Uterus (tissue), 4 donors: ENCODE results near the gene SEC63. TPM values are rescaled to one million over a fixed set of nuclear protein-coding genes. Genes with fewer than 3 reads are reported as not detected.
"Not testable (repeated sequence)": the region's sequence is repeated elsewhere in the genome, so short reads cannot be mapped to it uniquely, and the experiment has no call there.

Source experiments
- DNase-seq, 2 donors: peaks; one replicate each; pipeline ENCODE4 v3.0.0-alpha.2; 2019 to 2020
- H3K27ac ChIP-seq, 2 donors: fragments of 200-600 bp; sonication (generic); 1 replicate in 1 of 2; 2 replicates in 1 of 2; pipeline ENCODE4 v1.5.1; 2016 to 2018
- H3K27me3 ChIP-seq, 2 donors: fragments of 200-600 bp; sonication (generic); one replicate each; pipeline ENCODE4 v1.5.1; 2018 to 2019; ENCODE audit warnings: control low read depth in 1 of 2
- H3K36me3 ChIP-seq, 2 donors: fragments of 200-600 bp; sonication (generic); one replicate each; pipeline ENCODE4 v1.5.1; 2019; ENCODE audit warnings: control low read depth in 1 of 2
- H3K4me1 ChIP-seq, 2 donors: fragments of 200-600 bp; sonication (generic); one replicate each; pipeline ENCODE4 v1.5.1; 2018 to 2019; ENCODE audit warnings: control low read depth in 1 of 2
- H3K4me3 ChIP-seq, 2 donors: fragments of 200-600 bp; sonication (generic); 1 replicate in 1 of 2; 2 replicates in 1 of 2; pipeline ENCODE4 v1.5.1; 2018 to 2019; ENCODE audit warnings: mild to moderate bottlenecking in 1 of 2
- H3K9me3 ChIP-seq, 2 donors: fragments of 200-600 bp; sonication (generic); one replicate each; pipeline ENCODE4 v1.5.1; 2019; ENCODE audit warnings: control low read depth in 1 of 2
- CTCF ChIP-seq, 4 experiments: fragments of 200-600 bp in 2 of 4; fragments of 450-650 bp in 2 of 4; sonication (generic) in 2 of 4; IDR thresholded peaks; one replicate each; pipeline ENCODE4 v1.5.1; 2016 to 2019; ENCODE audit warnings: antibody characterized with exemption in 4 of 4, mild to moderate bottlenecking in 2 of 4, moderate library complexity in 1 of 4
- POLR2A ChIP-seq, 2 donors: fragments of 450-650 bp; IDR thresholded peaks; one replicate each; pipeline ENCODE4 v1.6.1; 2016; ENCODE audit warnings: antibody characterized with exemption in 2 of 2, mild to moderate bottlenecking in 1 of 2, moderate library complexity in 1 of 2
- intact Hi-C: fragments of 100-400 bp; cut with DNase I; formaldehyde crosslinking; loops from one replicate; pipeline ENCODE4 v1.15.1; 2023; ENCODE audit warnings: low total_unique reads
- total RNA-seq, 4 donors: library from RNA; depleted of rRNA in 3 of 4; stranded (reverse); fragments of >200 nt in 3 of 4; gene quantifications; one replicate each; pipeline versions ENCODE4 v1.1.0 to v1.2.4, GENCODE V29; 2014 to 2023
- donor health status: DM: yes; HTN: yes; CAD: no.

Gene SEC63
- total RNA-seq, 4 donors from 2014 or later = 24.8 to 134 (median 44.4) TPM

- Histone ChIP-seq H3K4me1 (no peaks in the 10 kb centered on the region), H3K4me3 (no peak overlapping the region), H3K27ac (no peak overlapping the region), H3K27me3 (no peaks in the 10 kb centered on the region), H3K9me3 (no peaks in the 10 kb centered on the region), H3K36me3 (no peaks in the 10 kb centered on the region)
- TF ChIP-seq POLR2A (IDR thresholded peaks at IDR 0.05) = no peak
- TF ChIP-seq CTCF (IDR thresholded peaks at IDR 0.05) = no peak
- intact Hi-C loops = no loop called here
- no peak for DNase-seq
Measured at GRCh38 chr6:107943626-107944439, 14.2 kb downstream of the SEC63 start.

- H3K4me1 ChIP-seq = no peaks in the 10 kb centered on the region
- H3K4me3 ChIP-seq = no peak overlapping the region
- intact Hi-C loops = no loop called here
- no peaks in the 10 kb centered on the region for H3K27me3 ChIP-seq
- no peaks in the 10 kb centered on the region for H3K36me3 ChIP-seq
- no peak for TF ChIP-seq POLR2A (IDR thresholded peaks at IDR 0.05)
- no peak for TF ChIP-seq CTCF (IDR thresholded peaks at IDR 0.05)
- H3K9me3 ChIP-seq = no peaks in the 10 kb centered on the region
- no peak overlapping the region for H3K27ac ChIP-seq
- DNase-seq = no peak
Measured at GRCh38 chr6:107942142-107942541, 15.9 kb downstream of the SEC63 start.

- H3K27ac ChIP-seq = no peak overlapping the region
- intact Hi-C loops = no loop called here
- H3K36me3 ChIP-seq = no peaks in the 10 kb centered on the region
- no peaks in the 10 kb centered on the region for H3K27me3 ChIP-seq
- no peak overlapping the region for H3K4me3 ChIP-seq
- DNase-seq = no peak
- H3K4me1 ChIP-seq = no peaks in the 10 kb centered on the region
- TF ChIP-seq POLR2A (IDR thresholded peaks at IDR 0.05) (no peak), CTCF (IDR thresholded peaks at IDR 0.05) (no peak)
- H3K9me3 ChIP-seq = no peaks in the 10 kb centered on the region
Measured at GRCh38 chr6:107941627-107942026, 16.4 kb downstream of the SEC63 start.

GRCh38 chr6:107941199-107941598 is 16.8 kb downstream of the SEC63 start:
- H3K27me3 ChIP-seq = no peaks in the 10 kb centered on the region
- no peak for DNase-seq
- no peak overlapping the region for H3K4me3 ChIP-seq
- no peak for TF ChIP-seq POLR2A (IDR thresholded peaks at IDR 0.05)
- TF ChIP-seq CTCF (IDR thresholded peaks at IDR 0.05) = no peak
- H3K4me1 ChIP-seq = no peaks in the 10 kb centered on the region
- intact Hi-C loops = no loop called here
- H3K9me3 ChIP-seq = no peaks in the 10 kb centered on the region
- no peak overlapping the region for H3K27ac ChIP-seq
- no peaks in the 10 kb centered on the region for H3K36me3 ChIP-seq

- intact Hi-C loops, H3K27ac ChIP-seq, H3K27me3 ChIP-seq, H3K4me1 ChIP-seq, H3K36me3 ChIP-seq, H3K4me3 ChIP-seq, DNase-seq, H3K9me3 ChIP-seq: not testable (repeated sequence)
Measured at GRCh38 chr6:107936910-107937292, 21.1 kb downstream of the SEC63 start.
